Measurements from ENCODE around the gene C22orf23. TPM values are rescaled to one million over a fixed set of nuclear protein-coding genes. Genes with fewer than 3 reads are reported as not detected.

Gene C22orf23
- total and polyA plus RNA-seq, 9 of the 15 experiments (the other 6 are each of a cell fraction or from before 2014, with no cell fraction given), result 0.25 to 1.0 (median 0.53) TPM

- TF ChIP-seq CEBPG (CRISPR knock-in tag; IDR thresholded peaks at IDR 0.05) (no peak), CEBPG (tag; conservative IDR thresholded peaks at IDR 0.05 in 1 of 2, IDR thresholded peaks at IDR 0.05 in 1 of 2) (no peak), HCFC1 (IDR thresholded peaks at IDR 0.05; ENCODE audit: low read depth, low read length) (peak; percentile 37), FOXA3 (CRISPR knock-in tag; conservative IDR thresholded peaks at IDR 0.05 in 1 of 2, IDR thresholded peaks at IDR 0.05 in 1 of 2) (0 out of 4 replicates have a peak, but pooled peaks of 1 of the 2 experiments have one; percentile 10), CTCF (IDR thresholded peaks at IDR 0.05 in 2 of 3, conservative IDR thresholded peaks at IDR 0.05 in 1 of 3; ENCODE audit: insufficient read depth in 2 of 3, low read depth in 1 of 3, low read length in 3 of 3) (0 out of 6 replicates have a peak, but pooled peaks of 1 of the 3 experiments have one; percentile 10), SAFB (IDR thresholded peaks at IDR 0.05; ENCODE audit: borderline replicate concordance, low read depth, low read length) (0 out of 2 replicates have a peak, but pooled peaks have one; percentile 50), RFX1 (IDR thresholded peaks at IDR 0.05) (peak; percentile 88), ATF6 (CRISPR knock-in tag; IDR thresholded peaks at IDR 0.05) (no peak), ZBTB40 (IDR thresholded peaks at IDR 0.05) (peak; percentile 75), ZBTB40 (CRISPR knock-in tag; IDR thresholded peaks at IDR 0.05) (no peak), C11orf30 (IDR thresholded peaks at IDR 0.05; ENCODE audit: low read depth) (peak; percentile 55; the same call in 1 of the 2 replicates), MAZ (CRISPR knock-in tag; conservative IDR thresholded peaks at IDR 0.05 in 1 of 2, IDR thresholded peaks at IDR 0.05 in 1 of 2) (peak; percentile 46 to 50; a peak in 2 of 4 replicates), ZNF140 (CRISPR knock-in tag; IDR thresholded peaks at IDR 0.05) (no peak)
Measured at GRCh38 chr22:37953437-37954179, at the start of gene C22orf23, which contains the start of gene POLR2F (continued).

Data from K562 (cell line).